ENCODE data around the gene CGRRF1.

- TF ChIP-seq POLR2A (IDR thresholded peaks at IDR 0.05; ENCODE audit: low read length) (no peak), GATA1 (IDR thresholded peaks at IDR 0.05; ENCODE audit: low read depth, low read length) (no peak)
These were observed 2.7 kb downstream of the CGRRF1 start for GRCh38 chr14:54512393-54512792.
